ENCODE data around the gene ZBTB48. TPM values are rescaled to one million over a fixed set of nuclear protein-coding genes. Genes with fewer than 3 reads are reported as not detected.

The ZBTB48 gene
- total and polyA plus RNA-seq, 4 donors: 21.6 to 41.3 (median 34.3) TPM

DNA sequence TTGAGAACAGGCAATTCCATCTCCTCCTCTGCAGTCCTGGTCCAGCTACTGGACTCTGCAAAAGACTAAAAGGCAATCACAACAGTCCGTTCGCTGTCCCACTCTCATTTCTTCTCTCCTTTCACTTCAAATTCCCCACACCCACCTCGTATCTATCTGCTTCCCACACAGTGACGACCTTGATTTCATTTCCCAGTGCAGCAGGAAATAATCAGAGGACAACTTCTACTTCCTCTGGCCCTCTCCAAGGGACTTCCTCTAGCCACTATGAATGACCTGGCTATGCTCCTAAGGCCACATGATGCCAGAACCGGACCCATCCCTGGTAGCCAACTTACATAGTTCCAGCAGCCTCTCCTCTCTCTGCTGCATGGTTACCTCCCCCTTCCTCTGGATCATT, 33.5 kb upstream of the ZBTB48 start:
- 61 to 68% methylated on average over 5 of the region's 5 CpGs for WGBS, 2 donors
- no peak for ATAC-seq (ENCODE audit: insufficient read depth, low FRiP score)
- no peak overlapping the region for H3K9ac ChIP-seq (ENCODE audit: insufficient read depth in 1 of 2, low read length in 2 of 2)
- no peaks in the 10 kb centered on the region for H3K27me3 ChIP-seq (ENCODE audit: control insufficient read depth in 3 of 3, insufficient read depth in 3 of 3, low read length in 2 of 3)
- H3K27ac ChIP-seq (ENCODE audit: low read depth in 1 of 2, low read length in 1 of 2): peak overlapping the region; percentile 1 to 6
- TF ChIP-seq, protein P1, sequence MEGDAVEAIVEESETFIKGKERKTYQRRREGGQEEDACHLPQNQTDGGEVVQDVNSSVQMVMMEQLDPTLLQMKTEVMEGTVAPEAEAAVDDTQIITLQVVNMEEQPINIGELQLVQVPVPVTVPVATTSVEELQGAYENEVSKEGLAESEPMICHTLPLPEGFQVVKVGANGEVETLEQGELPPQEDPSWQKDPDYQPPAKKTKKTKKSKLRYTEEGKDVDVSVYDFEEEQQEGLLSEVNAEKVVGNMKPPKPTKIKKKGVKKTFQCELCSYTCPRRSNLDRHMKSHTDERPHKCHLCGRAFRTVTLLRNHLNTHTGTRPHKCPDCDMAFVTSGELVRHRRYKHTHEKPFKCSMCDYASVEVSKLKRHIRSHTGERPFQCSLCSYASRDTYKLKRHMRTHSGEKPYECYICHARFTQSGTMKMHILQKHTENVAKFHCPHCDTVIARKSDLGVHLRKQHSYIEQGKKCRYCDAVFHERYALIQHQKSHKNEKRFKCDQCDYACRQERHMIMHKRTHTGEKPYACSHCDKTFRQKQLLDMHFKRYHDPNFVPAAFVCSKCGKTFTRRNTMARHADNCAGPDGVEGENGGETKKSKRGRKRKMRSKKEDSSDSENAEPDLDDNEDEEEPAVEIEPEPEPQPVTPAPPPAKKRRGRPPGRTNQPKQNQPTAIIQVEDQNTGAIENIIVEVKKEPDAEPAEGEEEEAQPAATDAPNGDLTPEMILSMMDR (IDR thresholded peaks at IDR 0.05; ENCODE audit: control extremely low read depth, extremely low read depth): no peak
- DNase-seq: peak in 1 of 3 donors; percentile 6
- H3K36me3 ChIP-seq (ENCODE audit: control insufficient read depth in 4 of 4, insufficient read depth in 4 of 4, low read length in 4 of 4): peaks cover 17 to 44% (median 29%) of the 10 kb centered on the region in 4 donors
- peaks cover 0 to 1% (median 0%) of the 10 kb centered on the region in 5 donors for H3K4me1 ChIP-seq (ENCODE audit: control insufficient read depth in 5 of 5, insufficient read depth in 5 of 5, low read length in 5 of 5)
- no peaks in the 10 kb centered on the region for H3K9me3 ChIP-seq (ENCODE audit: control insufficient read depth in 4 of 4, insufficient read depth in 3 of 4, low read length in 3 of 4)
- H3K4me3 ChIP-seq: no peak overlapping the region

GRCh38 chr1:6547301-6547700, 32.5 kb upstream of the ZBTB48 start:
- H3K36me3 ChIP-seq (ENCODE audit: control insufficient read depth in 4 of 4, insufficient read depth in 4 of 4, low read length in 4 of 4): peaks cover 17 to 44% (median 28%) of the 10 kb centered on the region in 4 donors
- H3K9ac ChIP-seq (ENCODE audit: insufficient read depth in 1 of 2, low read length in 2 of 2): no peak overlapping the region
- TF ChIP-seq, protein P1 (IDR thresholded peaks at IDR 0.05; ENCODE audit: control extremely low read depth, extremely low read depth): no peak
- peaks cover 0 to 1% (median 0%) of the 10 kb centered on the region in 5 donors for H3K4me1 ChIP-seq (ENCODE audit: control insufficient read depth in 5 of 5, insufficient read depth in 5 of 5, low read length in 5 of 5)
- 67 to 71% methylated on average over 4 of the region's 4 CpGs for WGBS, 2 donors
- DNase-seq: no peak
- H3K27me3 ChIP-seq (ENCODE audit: control insufficient read depth in 3 of 3, insufficient read depth in 3 of 3, low read length in 2 of 3): no peaks in the 10 kb centered on the region
- ATAC-seq (ENCODE audit: insufficient read depth, low FRiP score): no peak
- H3K9me3 ChIP-seq (ENCODE audit: control insufficient read depth in 4 of 4, insufficient read depth in 3 of 4, low read length in 3 of 4): no peaks in the 10 kb centered on the region
- H3K27ac ChIP-seq (ENCODE audit: low read depth in 1 of 2, low read length in 1 of 2): peak overlapping the region in 1 of 2 donors; percentile 11
- H3K4me3 ChIP-seq: no peak overlapping the region

DNA sequence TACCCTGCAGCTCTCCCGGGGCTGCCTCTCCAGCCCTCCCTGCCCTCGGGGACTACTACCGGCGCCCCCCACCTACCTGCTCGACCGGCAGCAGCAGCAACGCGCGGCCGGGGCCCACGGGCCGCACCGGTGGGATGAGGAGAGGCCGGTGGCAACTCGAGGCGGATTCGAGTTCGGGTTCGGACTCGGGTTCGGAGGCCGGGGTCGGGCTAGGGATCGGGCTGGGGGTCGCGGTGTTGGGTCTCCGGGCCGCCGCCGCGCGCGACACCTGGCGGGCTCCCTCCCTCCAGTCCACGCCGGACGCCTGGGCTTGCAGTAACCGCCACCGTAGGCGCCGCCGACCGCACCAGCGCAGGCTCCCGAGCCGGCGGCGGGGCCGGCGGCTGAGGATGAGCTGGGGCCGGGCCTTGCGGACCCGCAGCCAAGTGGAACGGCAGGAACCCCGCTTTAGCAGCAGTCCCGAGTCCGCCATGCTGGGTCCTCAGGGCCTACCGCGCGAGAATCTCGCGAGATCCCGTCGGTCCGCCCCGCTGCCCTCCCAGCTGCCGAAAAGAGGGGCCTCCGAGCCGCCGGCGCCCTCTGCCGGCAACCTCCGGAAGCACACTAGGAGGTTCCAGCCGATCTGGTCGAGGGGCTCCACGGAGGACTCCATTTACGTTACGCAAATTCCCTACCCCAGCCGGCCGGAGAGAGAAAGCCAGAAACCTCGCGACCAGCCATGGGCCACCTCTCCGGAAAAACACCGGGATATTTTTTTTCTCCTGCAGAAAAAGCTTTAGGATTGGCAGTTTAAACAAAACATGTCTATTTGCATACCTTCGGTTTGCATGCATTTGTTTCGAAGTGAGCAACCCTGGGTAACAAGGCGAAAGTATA, 25.5 kb upstream of the ZBTB48 start, which contains the start of gene NOL9:
TSS of gene NOL9 (minus strand) at position 483 of the 876 bp plus-strand sequence. CDS start at position 472, 11 bp downstream.
- Histone ChIP-seq H3K27ac (ENCODE audit: low read depth in 1 of 2, low read length in 1 of 2) (peak within 1 kb of the TSS; percentile 81 to 87), H3K4me3 (peak within 1 kb of the TSS; percentile 98), H3K9ac (ENCODE audit: insufficient read depth in 1 of 2, low read length in 2 of 2) (peak within 1 kb of the TSS; percentile 65 to 90), H3K9me3 (ENCODE audit: control insufficient read depth in 4 of 4, insufficient read depth in 3 of 4, low read length in 3 of 4) (no peaks in the 10 kb centered on the region), H3K4me1 (ENCODE audit: control insufficient read depth in 5 of 5, insufficient read depth in 5 of 5, low read length in 5 of 5) (peaks cover 4 to 13% (median 5%) of the 10 kb centered on the region in 5 donors), H3K27me3 (ENCODE audit: control insufficient read depth in 3 of 3, insufficient read depth in 3 of 3, low read length in 2 of 3) (no peaks in the 10 kb centered on the region), H3K36me3 (ENCODE audit: control insufficient read depth in 4 of 4, insufficient read depth in 4 of 4, low read length in 4 of 4) (peaks cover 5 to 7% (median 6%) of the 10 kb centered on the region in 4 donors)
- TF ChIP-seq, protein P1 (IDR thresholded peaks at IDR 0.05; ENCODE audit: control extremely low read depth, extremely low read depth): peak; percentile 95
- ATAC-seq (ENCODE audit: insufficient read depth, low FRiP score) (peak; percentile 97), DNase-seq (peak; percentile 95 to 97 (median 96))
- WGBS, 2 donors: 2 to 3% methylated on average over 77 to 87 of the region's 87 CpGs
